Fibroblast of the conjunctiva (primary cell): ENCODE results near the gene PTPRJ.

Source experiments
- DNase-seq: peaks from one replicate; pipeline ENCODE4 v3.0.0-alpha.2; 2010; ENCODE audit warnings: low read depth

The PTPRJ gene

DNA sequence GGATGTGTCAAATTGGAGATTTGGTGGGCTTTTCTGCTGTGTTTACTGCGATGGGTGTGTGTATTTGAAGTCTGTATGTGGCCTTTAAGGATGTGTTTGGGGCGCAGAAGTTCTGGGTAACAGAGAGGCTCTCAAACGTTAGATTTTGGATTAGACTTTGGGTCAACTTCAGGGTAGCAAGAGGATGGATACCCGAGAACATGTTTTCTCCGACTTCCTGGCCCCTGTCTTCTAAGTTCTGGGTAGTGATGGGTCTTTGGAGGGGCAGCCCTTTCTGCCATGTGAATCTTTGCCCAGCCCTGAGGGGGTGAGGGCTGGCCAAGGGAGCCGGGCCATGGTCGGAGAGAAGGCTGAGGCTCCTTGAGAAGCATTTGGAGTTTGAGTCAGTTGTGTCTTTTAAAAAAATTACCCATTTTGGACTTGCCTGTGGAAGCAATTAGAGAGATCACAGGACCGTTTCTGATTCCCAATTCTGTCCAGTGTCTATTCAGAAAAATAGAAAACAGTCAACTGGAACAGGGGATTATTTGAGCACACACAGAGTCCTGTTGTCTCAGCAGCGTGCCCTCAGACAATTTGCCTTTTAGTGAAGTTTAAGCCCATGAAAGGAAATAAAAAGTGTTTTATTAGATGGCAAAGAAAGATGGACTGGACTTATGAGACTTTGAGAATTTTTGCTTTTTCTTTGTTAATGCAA lies 114.4 kb downstream of the PTPRJ start:
- no peak for DNase-seq

DNA sequence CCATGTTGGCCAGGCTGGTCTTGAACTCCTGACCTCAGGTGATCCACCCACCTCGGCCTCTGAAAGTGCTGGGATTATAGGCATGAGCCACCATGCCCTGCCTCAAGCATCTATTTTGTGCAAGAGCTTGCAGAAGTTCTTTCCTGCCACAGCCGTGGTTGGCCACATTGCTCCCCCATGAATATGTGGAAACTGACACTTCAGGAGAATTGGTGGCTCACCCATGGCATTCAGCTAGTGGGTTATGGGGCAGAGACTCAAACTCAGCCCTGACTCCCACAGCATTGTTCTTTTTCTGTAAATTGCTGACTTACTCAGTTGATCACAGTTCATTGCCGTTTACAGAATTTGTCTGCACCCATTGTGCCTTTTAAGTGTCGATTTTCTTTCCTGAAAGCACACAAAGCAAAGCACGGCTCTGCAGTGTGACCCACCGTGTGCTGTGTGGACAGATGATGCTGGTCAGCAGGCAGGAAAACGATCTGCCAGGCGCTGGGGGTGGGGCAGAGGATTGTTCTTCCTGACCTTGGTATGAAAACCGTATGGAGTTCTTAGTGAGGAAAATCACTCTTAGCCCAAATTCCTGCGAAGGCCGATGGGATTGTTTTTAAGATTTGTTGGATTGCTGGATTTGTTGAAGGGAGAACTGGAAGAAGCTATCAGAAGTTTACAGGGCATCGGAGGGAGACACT lies 115.6 kb downstream of the PTPRJ start:
- DNase-seq: no peak

DNA sequence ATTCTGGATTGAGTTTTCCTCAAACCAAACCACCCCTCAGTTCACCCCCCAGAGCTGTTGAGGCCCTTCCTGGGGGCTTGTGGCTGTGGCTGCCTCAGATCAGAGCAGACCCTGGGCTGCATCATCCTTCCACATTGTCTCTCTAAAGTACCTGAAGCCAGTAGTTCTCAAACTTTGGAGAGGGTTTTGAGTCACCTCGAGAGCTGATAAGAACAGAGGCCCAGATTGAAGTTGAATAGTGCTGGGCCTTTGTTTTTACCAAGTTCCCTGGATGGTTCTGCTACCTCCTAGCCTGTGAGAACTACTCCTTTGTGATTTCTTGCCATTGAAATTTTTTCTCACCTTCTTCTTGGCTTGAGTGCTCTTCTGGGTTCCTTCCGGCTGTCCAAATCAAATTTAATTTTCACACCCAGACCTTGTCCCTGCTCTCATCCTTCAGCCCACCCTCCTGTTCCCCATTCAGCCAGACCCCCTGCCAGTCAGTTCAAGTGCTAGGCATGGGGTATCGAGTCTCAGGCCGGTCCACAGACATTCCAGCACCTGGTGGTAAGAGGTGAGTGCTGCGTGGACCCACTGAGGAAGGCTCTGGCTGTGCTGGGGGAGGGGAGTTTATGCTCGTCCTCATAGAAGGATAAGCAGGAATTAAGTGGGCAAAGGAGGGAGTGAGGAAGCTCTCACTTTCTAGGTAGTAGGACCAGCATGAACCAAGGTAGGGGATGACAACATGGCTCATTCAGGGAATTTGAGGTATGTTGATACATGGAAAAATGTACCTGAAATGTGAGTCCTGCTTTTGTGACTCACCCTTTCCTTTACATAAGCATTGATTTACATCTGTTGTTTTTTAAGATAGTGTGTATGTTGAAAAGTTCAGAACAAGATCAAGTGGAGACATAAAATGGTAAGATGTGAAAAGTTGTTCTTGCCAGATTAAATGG lies 116.5 kb downstream of the PTPRJ start:
- DNase-seq: no peak

GRCh38 chr11:48098024-48098423 lies 117.7 kb downstream of the PTPRJ start:
- no peak for DNase-seq

DNA sequence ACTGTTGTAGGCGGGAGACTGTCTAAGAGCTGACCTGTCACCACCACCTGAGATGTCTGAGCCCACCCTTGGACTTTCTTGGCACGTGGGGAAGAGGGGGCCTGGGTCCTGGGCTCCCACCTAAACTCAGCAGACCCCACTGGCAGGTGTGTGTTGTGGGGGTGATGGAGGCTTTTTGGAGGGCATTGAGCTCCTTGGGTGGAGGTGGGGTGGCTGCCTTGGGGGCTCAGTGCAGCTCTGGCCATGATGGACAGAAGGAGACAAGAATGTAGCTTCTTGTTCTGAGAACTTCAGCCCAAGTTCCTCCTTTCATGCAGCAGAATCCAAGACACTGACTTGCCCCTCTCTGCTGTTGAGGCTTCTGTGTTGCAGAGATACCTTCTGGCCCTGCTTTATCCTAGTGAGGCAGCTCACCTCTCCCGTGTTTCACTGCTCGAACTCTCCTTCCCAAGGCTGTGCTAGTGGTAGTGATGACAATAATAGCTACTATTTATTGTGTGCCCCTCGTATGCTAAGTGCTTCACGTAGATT lies 119.6 kb downstream of the PTPRJ start:
- DNase-seq: no peak

- DNase-seq: no peak
Measured at GRCh38 chr11:48101044-48101733, 120.8 kb downstream of the PTPRJ start.

DNA sequence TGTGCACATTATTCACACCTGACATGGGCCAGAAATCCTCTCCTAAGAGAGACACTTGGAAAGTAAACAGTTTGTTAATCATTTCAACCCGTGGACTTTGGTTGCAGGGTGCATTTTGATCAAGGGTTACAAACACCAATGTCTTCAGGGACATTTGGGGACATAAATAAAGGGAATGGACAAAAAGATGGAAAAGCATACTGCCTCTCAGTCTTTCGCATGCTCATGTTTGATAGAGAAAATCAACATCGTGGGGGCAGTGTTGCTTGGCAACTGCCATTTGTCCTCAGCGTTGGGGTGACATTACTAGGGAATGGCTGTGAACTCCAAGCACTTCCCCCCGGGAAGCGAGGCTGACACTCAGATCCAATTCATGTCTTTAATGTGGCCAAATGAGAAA lies 121.6 kb downstream of the PTPRJ start:
- DNase-seq: no peak

GRCh38 chr11:48103621-48104567 lies 123.5 kb downstream of the PTPRJ start:
- no peak for DNase-seq

DNA sequence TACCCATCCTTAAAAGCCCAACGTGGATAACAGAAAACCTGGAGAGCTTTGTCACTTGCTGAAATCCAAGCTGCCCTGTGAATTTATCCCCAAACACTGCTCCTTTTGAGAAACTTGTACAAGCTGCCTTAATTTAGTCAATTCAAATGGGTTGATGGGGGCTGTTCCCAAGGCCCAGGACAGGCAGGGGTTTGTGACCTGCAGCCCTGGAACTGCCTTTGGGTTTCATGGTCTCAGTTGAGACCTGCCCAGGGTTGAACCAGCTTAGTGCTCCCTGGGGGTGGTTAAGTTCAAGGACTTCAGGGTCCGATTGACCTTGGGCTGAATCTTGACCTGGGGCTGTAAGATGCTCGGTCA lies 124.2 kb downstream of the PTPRJ start:
- no peak for DNase-seq

DNA sequence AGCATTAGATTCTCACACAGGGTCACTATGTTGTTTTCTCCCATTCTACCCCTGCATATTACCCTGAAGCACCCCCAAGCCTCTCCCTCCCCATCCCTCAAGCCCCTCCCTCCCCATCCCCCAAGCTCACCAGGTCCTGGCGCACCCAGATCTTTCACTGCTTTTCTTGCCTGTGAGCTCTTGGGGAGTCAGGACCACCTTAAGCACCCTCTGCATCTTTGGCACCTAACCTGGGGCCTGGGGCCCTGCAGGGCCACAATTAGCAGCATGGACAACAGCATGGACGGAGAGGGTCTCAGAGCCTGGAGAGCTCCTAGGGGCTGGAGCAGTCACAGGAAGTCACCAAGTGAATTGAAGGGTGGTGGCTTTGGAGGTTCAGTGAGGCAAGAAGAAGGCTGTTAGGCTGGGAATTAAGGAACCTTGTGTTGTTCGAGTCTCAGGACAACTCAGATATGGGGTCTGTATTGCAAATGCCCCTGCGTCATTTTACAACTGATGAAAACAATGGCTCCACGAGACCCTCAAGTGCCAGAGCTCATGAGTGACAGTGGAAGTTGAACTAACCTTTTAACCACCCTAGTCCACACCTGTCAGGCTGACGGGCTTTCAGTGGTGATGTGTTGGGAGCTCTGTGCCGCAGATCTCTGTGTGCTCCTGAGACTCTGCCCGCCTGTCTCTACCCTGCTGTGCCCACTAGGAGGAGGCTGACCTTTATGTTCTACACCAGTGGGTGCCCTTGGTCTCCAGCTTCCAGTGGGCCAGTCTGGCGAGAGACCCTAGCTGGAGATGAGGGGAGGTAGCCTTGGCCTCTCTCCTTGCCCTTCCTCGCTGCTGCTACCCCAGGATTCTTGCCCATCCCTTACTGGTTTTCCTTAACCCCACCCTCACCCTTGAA lies 125.0 kb downstream of the PTPRJ start:
- no peak for DNase-seq

GRCh38 chr11:48106166-48106565 lies 125.8 kb downstream of the PTPRJ start:
- no peak for DNase-seq

DNA sequence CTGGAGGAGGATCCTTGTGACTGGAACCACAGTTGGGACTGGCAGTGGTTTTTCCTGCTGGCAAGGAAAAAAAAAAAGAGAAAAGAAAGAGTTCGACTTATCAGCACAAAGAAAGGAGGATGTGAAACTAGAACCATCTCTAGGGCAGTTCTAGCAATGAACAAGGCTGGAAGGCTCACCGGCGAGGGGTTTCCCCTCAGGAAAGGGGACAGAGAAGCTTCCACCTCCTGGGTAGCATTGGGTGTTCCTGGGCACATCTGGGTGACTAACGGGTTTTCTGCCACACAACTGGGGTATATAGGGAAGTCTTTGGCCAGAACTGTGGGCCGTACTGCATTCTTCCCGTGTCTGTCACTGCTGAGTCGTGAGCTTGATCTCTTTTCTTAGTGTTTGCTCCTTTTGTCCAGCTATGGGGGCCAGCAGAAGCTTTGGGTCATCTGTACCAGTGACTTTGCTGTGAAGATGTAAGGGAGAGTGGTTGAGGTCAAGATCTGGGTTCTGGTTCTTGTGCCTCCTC lies 126.9 kb downstream of the PTPRJ start:
- DNase-seq: no peak

DNA sequence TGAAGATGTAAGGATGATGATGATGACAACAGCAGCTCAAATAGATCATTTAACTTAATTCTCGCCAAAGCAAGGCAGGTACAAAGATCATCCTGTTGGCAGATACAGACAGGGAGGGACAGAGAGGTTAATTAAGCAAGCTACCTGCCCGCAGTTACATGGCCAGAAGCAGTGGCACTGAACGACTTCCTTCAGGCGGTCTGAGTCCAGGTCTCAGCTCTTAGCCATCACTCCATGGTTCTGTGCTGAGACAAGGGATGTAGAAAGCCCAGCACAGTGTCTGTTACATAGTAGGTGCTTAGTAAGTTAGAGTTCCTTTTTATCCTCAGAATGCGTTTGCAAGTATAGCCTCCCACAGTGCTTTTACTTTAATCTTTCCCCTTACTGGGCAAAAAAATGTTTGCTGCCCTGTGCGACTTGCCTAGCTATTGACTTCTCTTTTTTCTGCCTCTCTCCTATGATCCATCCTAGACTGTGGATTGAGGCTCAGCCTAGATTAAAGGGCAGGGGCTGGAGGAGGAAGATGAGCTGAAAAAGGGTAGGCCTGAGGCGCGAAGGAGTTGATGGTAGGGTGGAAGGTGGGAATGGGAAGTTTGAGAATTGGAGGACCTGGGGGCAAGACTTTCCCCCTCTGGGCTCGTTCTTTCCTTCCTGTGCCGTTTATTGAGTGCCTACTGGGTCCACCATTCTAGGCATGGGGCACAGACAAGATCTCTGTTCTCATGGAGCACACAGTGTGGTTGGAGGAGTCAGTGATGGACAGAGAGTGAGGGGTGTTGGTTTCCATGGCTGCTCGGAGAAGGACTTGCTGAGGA lies 128.1 kb downstream of the PTPRJ start:
- DNase-seq: no peak

- peak; percentile 47 for DNase-seq
Measured at GRCh38 chr11:48109046-48109666, 128.8 kb downstream of the PTPRJ start.

- no peak for DNase-seq
Measured at GRCh38 chr11:48110509-48110766, 130.1 kb downstream of the PTPRJ start.

- DNase-seq: no peak
Measured at GRCh38 chr11:48111891-48112290, 131.5 kb downstream of the PTPRJ start.

DNA sequence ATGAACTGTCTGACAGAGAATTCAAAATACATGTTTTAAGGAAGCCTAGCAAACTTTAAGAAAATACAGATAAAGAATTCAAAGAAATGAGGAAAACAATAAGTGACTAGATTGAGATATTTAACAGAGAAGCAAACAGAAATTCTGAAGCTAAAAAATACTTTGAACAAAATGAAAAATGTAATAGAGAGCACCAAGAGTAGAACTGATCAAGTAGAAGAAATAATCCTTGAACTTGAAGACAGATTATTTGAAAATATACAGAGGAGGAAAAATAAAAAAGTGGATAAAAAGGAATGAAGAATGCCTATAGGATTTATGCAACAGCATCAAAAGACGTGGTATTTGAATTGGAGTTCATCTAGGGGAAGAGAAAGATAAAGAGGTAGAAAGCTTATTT lies 134.4 kb downstream of the PTPRJ start:
- no peak for DNase-seq

DNA sequence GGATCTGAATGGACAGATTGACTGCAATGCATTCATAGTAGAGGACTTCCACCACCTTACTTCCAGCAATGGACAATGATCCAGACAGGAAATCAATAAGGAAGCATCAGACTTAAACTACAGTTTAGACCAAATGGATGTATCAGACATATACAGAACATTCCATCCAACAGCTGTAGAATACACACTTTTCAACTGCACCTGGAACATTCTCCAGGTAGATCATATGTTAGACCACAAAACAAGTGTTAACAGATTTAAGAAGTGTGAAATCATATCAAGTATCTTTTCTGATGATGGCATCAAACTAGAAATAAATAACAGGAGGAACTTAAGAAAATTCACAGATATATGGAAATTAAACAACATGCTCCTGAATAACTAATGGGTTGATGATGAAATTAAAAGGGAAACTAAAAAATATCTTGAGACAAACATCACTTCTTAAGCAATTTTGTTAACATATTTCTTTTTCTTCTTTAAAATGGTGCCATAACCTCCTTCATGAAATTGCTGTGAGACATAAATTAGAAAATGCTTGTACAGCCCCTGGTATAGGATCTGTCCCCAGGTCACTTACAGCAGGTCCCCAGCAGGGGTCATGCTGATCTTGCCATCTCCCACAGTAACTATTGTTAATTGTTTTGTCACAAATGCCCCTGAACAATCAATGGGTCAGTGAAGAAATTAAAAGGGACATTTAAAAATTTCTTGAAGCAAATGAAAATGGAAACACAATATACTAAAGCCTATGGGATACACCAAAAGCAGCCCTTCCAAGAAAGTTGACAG lies 136.3 kb downstream of the PTPRJ start:
- DNase-seq: no peak
